GM12878 (cell line): ENCODE results near the gene EDC4. TPM values are rescaled to one million over a fixed set of nuclear protein-coding genes. Genes with fewer than 3 reads are reported as not detected.

Experiments used
- ATAC-seq: fragments of 200-7000 bp; cut with Tn5 transposase; 3 replicates; pipeline ENCODE4 v1.9.1; 2020; ENCODE audit warnings: mild to moderate bottlenecking, moderate library complexity
- BruUV-seq: library from RNA; stranded (reverse); fragments of 400-500 nt; replicated peaks from 2 replicates; lab custom pipeline; 2021; lab: Mats Ljungman, UMichigan
- CTCF ChIA-PET: fragments of 300-600 bp; sonication (Branson Sonifier 250); formaldehyde crosslinking; extraction: SDS; loops from one replicate; lab custom pipeline; 2021; ENCODE audit warnings: inconsistent platforms; lab: Yijun Ruan, JAX
- POLR2A ChIA-PET: fragments of 350-600 bp; formaldehyde crosslinking; extraction: SDS; loops from one replicate; lab custom pipeline; 2021; ENCODE audit warnings: inconsistent platforms; lab: Charles Lee
- RAD21 ChIA-PET: fragments of 300-600 bp; sonication (Branson Sonifier 250); formaldehyde crosslinking; loops from one replicate; lab custom pipeline; 2023; ENCODE audit warnings: antibody characterized with exemption; ENCODE audit not compliant: unreplicated experiment; lab: Charles Lee
- SMC1A ChIA-PET: fragments of 300-600 bp; sonication (Branson Sonifier 250); formaldehyde crosslinking; loops from one replicate; lab custom pipeline; 2023; ENCODE audit not compliant: unreplicated experiment, uncharacterized antibody; lab: Charles Lee
- DNase-seq: peaks from one replicate; pipeline ENCODE4 v3.0.0-alpha.2; 2011; ENCODE audit warnings: low read depth, low spot score
- FAIRE-seq: peaks from 3 replicates; lab custom pipeline; 2011; peaks lifted over from hg19 to GRCh38; lab: Jason Lieb, UNC
- H2AFZ ChIP-seq: 2 replicates; pipeline ENCODE4 v1.6.0; 2011; ENCODE audit warnings: low read depth, low read length, control low read depth; ENCODE audit not compliant: control insufficient read depth
- H3K27ac ChIP-seq: 2 replicates; pipeline ENCODE4 v1.5.1; 2011; ENCODE audit warnings: control low read depth; ENCODE audit not compliant: control insufficient read depth, insufficient read depth
- H3K27me3 ChIP-seq, 2 experiments: replicated peaks in 1 of 2; 2 replicates each; pipeline versions ENCODE4 v1.6.0 to v1.6.1; 2011; ENCODE audit warnings: low read length in 1 of 2; ENCODE audit not compliant: control insufficient read depth in 2 of 2, insufficient read depth in 2 of 2
- H3K36me3 ChIP-seq, 2 experiments: 2 replicates each; pipeline ENCODE4 v1.5.1; 2011; ENCODE audit warnings: low read length in 1 of 2; ENCODE audit not compliant: control insufficient read depth in 2 of 2, insufficient read depth in 2 of 2
- H3K4me1 ChIP-seq: 2 replicates; pipeline ENCODE4 v1.6.1; 2011; ENCODE audit warnings: mild to moderate bottlenecking, low read length, moderate library complexity, mixed read lengths; ENCODE audit not compliant: control insufficient read depth, insufficient read depth
- H3K4me2 ChIP-seq: 2 replicates; pipeline ENCODE4 v1.6.0; 2011; ENCODE audit warnings: control low read depth; ENCODE audit not compliant: control insufficient read depth, insufficient read depth
- H3K4me3 ChIP-seq: fragments of 200-600 bp; sonication (generic); 2 replicates; pipeline ENCODE4 v1.5.1; 2016
- H3K79me2 ChIP-seq: 2 replicates; pipeline ENCODE4 v1.6.0; 2011; ENCODE audit warnings: low read length; ENCODE audit not compliant: control insufficient read depth, insufficient read depth
- H3K9ac ChIP-seq: 2 replicates; pipeline ENCODE4 v1.8.0; 2011; ENCODE audit warnings: low read length, control low read depth, mixed read lengths; ENCODE audit not compliant: control insufficient read depth, insufficient read depth
- H3K9me3 ChIP-seq: replicated peaks from 3 replicates; pipeline ENCODE4 v1.5.1; 2011; ENCODE audit warnings: mild to moderate bottlenecking, low read length; ENCODE audit not compliant: control insufficient read depth, insufficient read depth
- H4K20me1 ChIP-seq: 2 replicates; pipeline ENCODE4 v1.6.0; 2011; ENCODE audit not compliant: control insufficient read depth, insufficient read depth
- MLLT1 ChIP-seq: fragments of 450-650 bp; IDR thresholded peaks from 2 replicates; pipeline ENCODE4 v1.6.1; 2016; ENCODE audit warnings: mild to moderate bottlenecking
- PAX5 ChIP-seq: IDR thresholded peaks from 2 replicates; pipeline ENCODE4 v1.6.1; 2011; ENCODE audit warnings: low read depth, low read length, borderline replicate concordance
- POLR2A ChIP-seq: IDR thresholded peaks from 2 replicates; pipeline ENCODE4 v1.6.1; 2011; ENCODE audit warnings: low read depth, mild to moderate bottlenecking, low read length
- TCF12 ChIP-seq: IDR thresholded peaks from 2 replicates; pipeline ENCODE4 v1.6.1; 2011; ENCODE audit warnings: low read depth, mild to moderate bottlenecking, low read length
- ZSCAN29 ChIP-seq: fragments of 450-650 bp; IDR thresholded peaks from 2 replicates; pipeline ENCODE4 v1.6.1; 2017; ENCODE audit warnings: mild to moderate bottlenecking, moderate library complexity
- WGBS: methylation state at CpG from one replicate; pipeline ENCODE4 v1.1.6; 2016; ENCODE audit warnings: low lambda C conversion rate; ENCODE audit not compliant: insufficient replicate concordance, insufficient coverage; ENCODE audit errors: missing lambda C conversion rate; 5-methylcytosine and 5-hydroxymethylcytosine counted together
- in situ Hi-C: fragments of 300-500 bp; cut with MboI; formaldehyde crosslinking; loops from 9 replicates; pipeline ENCODE4 v1.14.3; 2018; ENCODE audit warnings: mixed read lengths
- intact Hi-C: fragments of 100-400 bp; cut with micrococcal nuclease; formaldehyde crosslinking; loops from one replicate; pipeline ENCODE4 v1.14.2; 2022; ENCODE audit not compliant: unreplicated experiment
- polyA plus RNA-seq, 11 experiments: library from polyadenylated mRNA; depleted of rRNA in 4 of 11; unstranded in 6 of 11; stranded (reverse) in 5 of 11; fragments of >200 nt; fragmentation: Nextera tagmentation in 4 of 11; fragmentation: Illumina TruSeq in 1 of 11; extraction: Ambion mirVana in 4 of 11; extraction: Trizol in 1 of 11; gene quantifications; 1 replicate in 1 of 11; 2 replicates in 10 of 11; pipeline versions ENCODE4 v1.2.1 to v1.2.3, GENCODE V29; 2011 to 2016; ENCODE audit warnings: inconsistent platforms in 2 of 11, missing spikeins in 2 of 11, low read depth in 1 of 11
- total RNA-seq, 4 experiments: library from RNA; depleted of rRNA in 3 of 4; stranded (reverse); fragments of >200 nt in 3 of 4; fragmentation: Illumina TruSeq in 1 of 4; extraction: Trizol in 1 of 4; gene quantifications; 2 replicates each; pipeline versions ENCODE4 v1.2.1 to v1.2.3, GENCODE V29; 2013 to 2021

The EDC4 gene
- total and polyA plus RNA-seq, 10 of the 15 experiments (the other 5 are each of a cell fraction or from before 2014, with no cell fraction given) = 1.2 to 86.0 (median 53.4) TPM

GRCh38 chr16:67879936-67880335 is 7.1 kb downstream of the EDC4 start:
- no peak for FAIRE-seq
- WGBS = 80% methylated on average over 5 of the region's 5 CpGs
- in situ Hi-C loops = loop anchor here (5.0 kb wide), 1 partner anchor 162 kb away; no protein-coding TSS in a partner anchor

GRCh38 chr16:67880584-67880983 is 7.7 kb downstream of the EDC4 start:
- 89% methylated on average over 13 of the region's 13 CpGs for WGBS
- RAD21 ChIA-PET = no interaction called here
- ATAC-seq (no peak), DNase-seq (no peak), FAIRE-seq (no peak)
- no peak overlapping the region for H3K4me2 ChIP-seq
- H3K79me2 ChIP-seq = peaks cover 3% of the 10 kb centered on the region
- H3K27me3 ChIP-seq = no peaks in the 10 kb centered on the region
- TF ChIP-seq POLR2A (0 out of 2 replicates have a peak, but pooled peaks have one; percentile 12), ZSCAN29 (no peak)
- BruUV-seq = no TSS peak
- H3K9ac ChIP-seq = no peak overlapping the region
- SMC1A ChIA-PET = no interaction called here
- in situ Hi-C loops (no loop called here), intact Hi-C loops (loop anchor here (5.0 kb wide), 1 partner anchor 347 kb away; no protein-coding TSS in a partner anchor)
- peaks cover 22 to 65% of the 10 kb centered on the region in 2 experiments; a peak in 3 of 4 replicates for H3K36me3 ChIP-seq
- H3K4me3 ChIP-seq = no peak overlapping the region
- H4K20me1 ChIP-seq = no peaks in the 10 kb centered on the region; the same call in 1 of the 2 replicates
- H2AFZ ChIP-seq = no peak overlapping the region
- POLR2A ChIA-PET = no interaction called here
- H3K27ac ChIP-seq = no peak overlapping the region
- CTCF ChIA-PET = no interaction called here
- no peaks in the 10 kb centered on the region for H3K9me3 ChIP-seq
- 0 out of 2 replicates have a peak, but pooled peaks cover 3% of the 10 kb centered on the region for H3K4me1 ChIP-seq

More at GRCh38 chr16:67879936-67880335, 7.1 kb downstream of the EDC4 start:
- H2AFZ ChIP-seq = no peak overlapping the region
- no peak overlapping the region for H3K27ac ChIP-seq
- ChIA-PET CTCF (interaction anchor here (2.2 kb wide), 1 partner anchor 9 kb away, joined by 9 read pairs; no protein-coding TSS in a partner anchor), RAD21 (no interaction called here), SMC1A (no interaction called here), POLR2A (no interaction called here)
- H3K9ac ChIP-seq = no peak overlapping the region
- H3K9me3 ChIP-seq = no peaks in the 10 kb centered on the region
- no peaks in the 10 kb centered on the region; the same call in 1 of the 2 replicates for H4K20me1 ChIP-seq
- H3K4me1 ChIP-seq = peaks cover 3% of the 10 kb centered on the region; the same call in 1 of the 2 replicates
- no peaks in the 10 kb centered on the region for H3K27me3 ChIP-seq
- DNase-seq = no peak
- no peak overlapping the region for H3K4me3 ChIP-seq
- TF ChIP-seq MLLT1 = no peak
- no peak for TF ChIP-seq TCF12
- no peak for TF ChIP-seq PAX5
- H3K36me3 ChIP-seq = peaks cover 22 to 64% of the 10 kb centered on the region in 2 experiments; a peak in 3 of 4 replicates
- intact Hi-C loops = loop anchor here (5.0 kb wide), 1 partner anchor 347 kb away; no protein-coding TSS in a partner anchor
- ATAC-seq = no peak
- no TSS peak for BruUV-seq
- H3K79me2 ChIP-seq = peaks cover 9% of the 10 kb centered on the region
- no peak overlapping the region for H3K4me2 ChIP-seq
